Gastroesophageal sphincter (tissue), 4 donors: ENCODE results near the gene ELMO1. TPM values are rescaled to one million over a fixed set of nuclear protein-coding genes. Genes with fewer than 3 reads are reported as not detected.

ENCODE experiments used
- ATAC-seq: fragments of 150-250 bp; one replicate; pipeline ENCODE4 v1.9.1; 2016; ENCODE audit warnings: mild to moderate bottlenecking, moderate library complexity
- H3K27ac ChIP-seq, 4 donors: fragments of 200-600 bp; sonication (generic) in 3 of 4; 1 replicate in 3 of 4; 2 replicates in 1 of 4; pipeline ENCODE4 v1.5.1; 2016 to 2019
- H3K27me3 ChIP-seq: fragments of 200-600 bp; sonication (generic); one replicate; pipeline ENCODE4 v1.5.1; 2019
- H3K36me3 ChIP-seq, 2 donors: fragments of 200-600 bp; sonication (generic); one replicate each; pipeline ENCODE4 v1.5.1; 2019; ENCODE audit warnings: control low read depth in 1 of 2
- H3K4me1 ChIP-seq, 3 donors: fragments of 200-600 bp; sonication (generic); 1 replicate in 2 of 3; 2 replicates in 1 of 3; pipeline ENCODE4 v1.5.1; 2016 to 2019; ENCODE audit warnings: control low read depth in 2 of 3
- H3K4me3 ChIP-seq, 2 donors: fragments of 200-600 bp; sonication (generic); one replicate each; pipeline ENCODE4 v1.5.1; 2019; ENCODE audit warnings: mild to moderate bottlenecking in 1 of 2, moderate library complexity in 1 of 2
- H3K9me3 ChIP-seq, 3 donors: fragments of 200-600 bp; sonication (generic); one replicate each; pipeline ENCODE4 v1.5.1; 2017 to 2019; ENCODE audit warnings: control low read depth in 2 of 3
- CTCF ChIP-seq, 4 experiments: fragments of 200-600 bp in 2 of 4; fragments of 450-650 bp in 2 of 4; sonication (generic) in 1 of 4; IDR thresholded peaks; one replicate each; pipeline ENCODE4 v1.5.1; 2017 to 2019; ENCODE audit warnings: antibody characterized with exemption in 4 of 4, mild to moderate bottlenecking in 2 of 4, moderate library complexity in 2 of 4
- EP300 ChIP-seq: sonication (generic); formaldehyde crosslinking; IDR thresholded peaks from one replicate; pipeline ENCODE4 v1.6.1; 2017; ENCODE audit warnings: antibody characterized with exemption, mild to moderate bottlenecking
- POLR2A ChIP-seq, 2 donors: fragments of 450-650 bp; IDR thresholded peaks; one replicate each; pipeline ENCODE4 v1.6.1; 2017; ENCODE audit warnings: antibody characterized with exemption in 2 of 2, mild to moderate bottlenecking in 2 of 2, moderate library complexity in 1 of 2
- POLR2AphosphoS5 ChIP-seq: sonication (generic); formaldehyde crosslinking; IDR thresholded peaks from one replicate; pipeline ENCODE4 v1.6.1; 2017; ENCODE audit warnings: antibody characterized with exemption
- WGBS, 2 donors: methylation state at CpG; one replicate each; pipeline ENCODE4 v1.1.5; 2018; ENCODE audit warnings: low coverage in 1 of 2; 5-methylcytosine and 5-hydroxymethylcytosine counted together
- total RNA-seq, 4 donors: library from RNA; depleted of rRNA; stranded (reverse); fragments of >200 nt; gene quantifications; one replicate each; pipeline ENCODE4 v1.1.0, GENCODE V29; 2016

ELMO1 gene
- total RNA-seq, 4 donors from 2014 or later = 22.1 to 54.0 (median 42.7) TPM

DNA sequence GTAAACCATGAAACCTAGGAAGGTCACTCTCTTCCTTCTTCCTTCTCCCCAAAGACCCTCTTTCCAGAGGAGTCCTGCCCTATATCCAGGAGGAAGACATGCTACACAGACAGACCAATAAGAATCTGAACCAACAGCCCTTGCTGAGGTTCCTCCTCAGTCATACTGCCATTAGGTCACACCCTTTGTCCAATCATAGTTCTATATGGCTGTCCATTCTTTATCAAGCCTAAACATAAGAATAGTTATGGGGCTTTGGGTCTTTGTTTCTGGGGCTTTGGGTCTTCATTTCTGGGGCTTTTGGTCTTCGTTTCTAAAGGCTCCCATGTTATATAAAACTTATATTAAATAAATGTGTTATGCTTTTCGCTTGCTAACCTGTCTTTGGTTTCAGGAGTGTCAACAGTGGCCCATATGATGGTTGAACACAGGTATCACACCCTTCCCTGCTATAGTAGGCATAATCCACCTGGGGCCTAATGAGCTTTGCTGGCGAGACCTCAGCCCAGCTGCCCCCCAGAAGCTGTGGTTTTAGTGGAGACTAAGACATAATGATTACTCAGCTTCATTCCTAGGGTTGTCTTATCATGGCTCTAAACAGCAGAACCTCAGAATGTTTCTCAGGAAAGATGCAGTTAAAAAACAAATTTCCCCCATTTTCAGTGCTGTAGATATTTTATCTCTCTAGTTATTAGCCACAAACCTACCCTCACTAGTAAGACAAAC is 91.6 kb downstream of the ELMO1 start:
- Histone ChIP-seq H3K4me1 (peaks cover 0 to 43% (median 15%) of the 10 kb centered on the region in 3 donors), H3K9me3 (no peaks in the 10 kb centered on the region), H3K27ac (no peak overlapping the region), H3K27me3 (no peaks in the 10 kb centered on the region), H3K4me3 (no peak overlapping the region), H3K36me3 (no peaks in the 10 kb centered on the region)
- whole genome bisulfite sequencing, 2 donors = 100% methylated on average over 2 of the region's 3 CpGs
- TF ChIP-seq EP300 (no peak), POLR2A (IDR thresholded peaks at IDR 0.05) (no peak), POLR2AphosphoS5 (no peak), CTCF (IDR thresholded peaks at IDR 0.05) (no peak)
- no peak for ATAC-seq

DNA sequence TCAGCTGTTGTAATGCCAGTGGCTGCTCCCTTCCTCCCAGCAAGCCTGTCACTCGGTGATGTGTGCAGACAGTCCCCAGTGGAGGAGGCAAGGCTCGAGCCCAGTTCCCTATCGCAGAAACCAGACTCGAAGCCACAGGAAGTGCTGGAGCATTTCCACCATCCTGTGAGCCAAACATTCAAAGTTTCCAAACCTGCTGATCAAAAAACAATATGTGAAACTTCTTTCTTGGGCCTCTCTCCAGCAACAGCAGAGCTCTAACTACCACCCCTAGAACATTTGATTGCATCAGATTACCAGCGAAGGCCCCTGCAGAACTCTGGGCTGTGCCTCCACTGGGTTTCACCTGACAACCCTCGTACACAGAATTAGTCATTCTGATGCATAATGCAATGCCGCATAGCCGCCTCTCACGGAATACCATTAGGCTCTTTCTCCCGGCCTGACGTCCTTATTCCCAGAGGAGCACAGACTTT is 94.0 kb downstream of the ELMO1 start:
- Histone ChIP-seq H3K27me3 (no peaks in the 10 kb centered on the region), H3K4me3 (no peak overlapping the region), H3K36me3 (no peaks in the 10 kb centered on the region), H3K4me1 (peaks cover 0 to 51% (median 18%) of the 10 kb centered on the region in 3 donors), H3K9me3 (no peaks in the 10 kb centered on the region), H3K27ac (peak overlapping the region in 3 of 4 donors; percentile 66 to 76 (median 69))
- peak; percentile 93 for ATAC-seq
- 15 to 33% methylated on average over 5 to 10 of the region's 11 CpGs for WGBS, 2 donors
- TF ChIP-seq POLR2AphosphoS5 (peak; percentile 48), POLR2A (IDR thresholded peaks at IDR 0.05) (no peak)

DNA sequence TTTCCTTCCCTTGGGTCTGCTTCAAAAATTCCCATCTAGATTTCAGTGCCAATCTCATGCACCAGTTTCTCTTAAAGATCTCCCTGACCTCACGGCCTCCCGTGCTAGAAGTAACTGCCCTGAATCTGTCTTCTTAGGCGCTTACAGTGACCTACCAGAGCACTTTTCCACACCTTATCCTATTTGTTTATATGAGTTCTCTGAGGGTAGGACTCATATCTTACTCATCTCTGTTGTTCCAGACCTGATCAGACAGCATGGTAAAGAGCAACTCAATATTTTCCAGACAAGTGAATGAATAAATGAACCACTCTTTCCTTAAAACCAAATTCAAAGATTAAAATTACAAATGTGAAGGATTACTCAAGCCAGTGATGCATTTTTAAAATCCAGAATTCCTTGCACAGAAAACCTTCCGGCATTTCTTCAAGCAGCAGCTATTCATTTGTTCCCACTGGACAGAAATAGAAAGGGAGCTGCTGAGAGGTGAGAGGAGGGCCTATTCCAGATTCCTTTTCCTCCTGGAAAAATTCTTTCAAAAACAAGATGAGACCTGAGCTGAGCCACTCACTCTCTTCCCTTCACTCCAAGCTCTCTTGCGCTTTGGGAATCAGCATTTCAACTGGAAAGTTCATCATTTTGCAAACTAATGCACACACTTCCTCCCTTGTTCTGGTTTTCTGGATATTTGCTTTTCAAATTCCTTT is 94.6 kb downstream of the ELMO1 start:
- Histone ChIP-seq H3K27ac (peak overlapping the region; percentile 47 to 76 (median 68)), H3K36me3 (no peaks in the 10 kb centered on the region), H3K4me1 (peaks cover 0 to 51% (median 18%) of the 10 kb centered on the region in 3 donors), H3K27me3 (no peaks in the 10 kb centered on the region), H3K4me3 (no peak overlapping the region), H3K9me3 (no peaks in the 10 kb centered on the region)
- TF ChIP-seq EP300 (no peak), POLR2A (IDR thresholded peaks at IDR 0.05) (no peak), POLR2AphosphoS5 (no peak), CTCF (IDR thresholded peaks at IDR 0.05) (no peak)
- no peak for ATAC-seq
- WGBS, 2 donors = 65 to 80% methylated on average over 5 of the region's 5 CpGs

DNA sequence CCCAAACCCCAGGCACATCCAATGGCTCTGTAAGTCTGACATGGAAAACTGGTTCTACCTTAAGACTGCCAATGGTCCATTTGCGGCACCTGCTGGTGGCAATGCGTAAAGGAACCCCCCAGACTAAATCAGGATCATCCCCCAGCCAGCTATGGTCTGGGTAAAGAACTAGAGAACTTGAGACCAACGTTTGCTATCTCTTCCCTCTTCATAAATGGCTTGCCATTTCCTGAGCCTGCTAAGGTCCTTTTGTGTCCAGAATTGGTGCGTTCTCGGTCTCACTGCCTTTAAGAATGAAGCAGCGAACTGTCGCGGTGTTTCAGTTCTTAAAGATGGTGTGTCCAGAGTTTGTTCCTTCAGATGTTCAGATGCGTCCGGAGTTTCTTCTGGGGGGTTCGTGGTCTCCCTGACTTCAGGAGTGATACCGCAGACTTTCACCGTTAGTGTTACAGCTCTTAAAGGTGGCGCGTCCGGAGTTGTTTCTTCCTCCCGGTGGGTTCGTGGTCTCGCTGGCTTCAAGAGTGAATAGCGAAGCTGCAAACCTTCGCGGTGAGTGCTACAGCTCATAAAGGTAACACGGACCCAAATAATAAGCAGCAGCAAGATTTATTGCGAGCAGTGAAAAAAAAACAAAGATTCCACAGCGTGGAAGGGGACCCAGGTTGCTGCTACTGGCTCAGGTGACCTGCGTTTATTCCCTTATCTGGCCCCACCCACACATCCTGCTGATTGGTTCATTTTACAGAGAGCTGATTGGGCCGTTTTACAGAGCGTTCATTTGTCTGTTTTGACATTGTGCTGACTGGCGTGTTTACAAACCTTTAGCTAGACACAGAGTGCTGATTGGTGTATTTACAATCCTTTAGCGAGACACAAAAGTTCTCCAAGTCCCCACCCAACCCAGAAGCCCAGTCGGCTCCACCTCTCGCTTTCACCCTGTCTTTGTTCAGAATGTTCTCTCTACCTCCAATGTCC is 95.4 kb downstream of the ELMO1 start:
- WGBS, 2 donors = 73 to 85% methylated on average over 7 to 13 of the region's 32 CpGs
- TF ChIP-seq CTCF (IDR thresholded peaks at IDR 0.05) = peak in 1 of 4 experiments; percentile 21
- TF ChIP-seq POLR2AphosphoS5 = no peak
- no peak for TF ChIP-seq EP300
- TF ChIP-seq POLR2A (IDR thresholded peaks at IDR 0.05) = no peak
- no peak for ATAC-seq
- no peaks in the 10 kb centered on the region for H3K9me3 ChIP-seq
- H3K4me1 ChIP-seq = peaks cover 0 to 51% (median 18%) of the 10 kb centered on the region in 3 donors
- H3K27ac ChIP-seq = peak overlapping the region; percentile 47 to 76 (median 68)
- H3K36me3 ChIP-seq = no peaks in the 10 kb centered on the region
- H3K4me3 ChIP-seq = peak overlapping the region in 1 of 2 donors; percentile 20
- no peaks in the 10 kb centered on the region for H3K27me3 ChIP-seq
